ENCODE data around the gene ITK.
"Not testable (repeated sequence)": the region's sequence is repeated elsewhere in the genome, so short reads cannot be mapped to it uniquely, and the experiment has no call there.

- not testable (repeated sequence) for TF ChIP-seq MAX (IDR thresholded peaks at IDR 0.05; ENCODE audit: insufficient read depth, insufficient read length); EZH2 (IDR thresholded peaks at IDR 0.05; ENCODE audit: borderline replicate concordance, low read depth, low read length, severe bottlenecking); CTCF (IDR thresholded peaks at IDR 0.05; ENCODE audit: extremely low read depth in 1 of 2, insufficient read depth in 1 of 2, low read depth in 1 of 2, low read length in 2 of 2); POLR2AphosphoS5 (IDR thresholded peaks at IDR 0.05; ENCODE audit: insufficient read depth, low read depth, low read length); POLR2A (IDR thresholded peaks at IDR 0.05; ENCODE audit: low read depth, low read length); JUN (IDR thresholded peaks at IDR 0.05; ENCODE audit: borderline replicate concordance, insufficient read depth, insufficient read length, low read depth)
These were observed 4.5 kb downstream of the ITK start for GRCh38 chr5:157185122-157185521.

Measured in endothelial cell of umbilical vein (primary cell).